ENCODE data around the gene SMAD7.

The SMAD7 gene

DNA sequence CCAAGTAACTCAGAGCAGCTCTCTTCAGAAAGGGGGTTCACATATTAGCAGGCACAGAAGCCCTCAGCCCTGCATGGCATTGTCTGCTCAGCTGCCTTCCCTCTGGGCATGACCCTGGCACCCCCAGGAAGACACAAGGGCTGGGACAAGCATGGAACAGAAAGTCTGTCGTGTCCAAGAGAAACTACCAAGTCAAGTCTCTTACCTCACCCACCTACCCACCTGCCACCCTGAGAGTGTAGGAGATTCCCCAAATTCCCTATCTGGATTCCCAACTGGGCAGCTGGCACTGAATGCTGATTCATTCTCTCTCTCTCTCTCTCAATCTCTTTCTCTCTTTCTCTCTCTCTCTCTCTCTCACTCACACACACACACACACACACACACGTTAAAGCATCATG is 21.6 kb downstream of the SMAD7 start:
- DNase-seq, result no peak

DNA sequence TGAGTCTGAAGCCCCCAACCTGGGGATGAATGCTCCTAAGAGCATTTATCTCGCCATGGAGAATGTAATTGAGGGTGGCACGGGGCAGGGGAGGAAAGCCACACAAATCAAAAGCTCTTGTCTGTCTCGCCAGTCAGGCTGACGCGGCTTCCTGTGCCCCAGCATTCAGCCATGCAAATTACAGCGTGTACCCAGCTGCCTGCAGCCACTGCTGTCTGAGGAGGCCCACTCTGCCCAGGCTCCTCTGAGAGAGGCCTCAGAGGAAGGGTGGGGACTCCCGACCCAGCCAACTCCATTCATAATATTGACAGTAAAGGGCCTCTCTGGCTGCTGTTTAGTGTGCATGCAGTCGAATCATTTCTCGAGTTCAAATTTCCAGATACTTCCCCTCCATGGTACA is 22.0 kb downstream of the SMAD7 start:
- DNase-seq, result peak; percentile 85

DNA sequence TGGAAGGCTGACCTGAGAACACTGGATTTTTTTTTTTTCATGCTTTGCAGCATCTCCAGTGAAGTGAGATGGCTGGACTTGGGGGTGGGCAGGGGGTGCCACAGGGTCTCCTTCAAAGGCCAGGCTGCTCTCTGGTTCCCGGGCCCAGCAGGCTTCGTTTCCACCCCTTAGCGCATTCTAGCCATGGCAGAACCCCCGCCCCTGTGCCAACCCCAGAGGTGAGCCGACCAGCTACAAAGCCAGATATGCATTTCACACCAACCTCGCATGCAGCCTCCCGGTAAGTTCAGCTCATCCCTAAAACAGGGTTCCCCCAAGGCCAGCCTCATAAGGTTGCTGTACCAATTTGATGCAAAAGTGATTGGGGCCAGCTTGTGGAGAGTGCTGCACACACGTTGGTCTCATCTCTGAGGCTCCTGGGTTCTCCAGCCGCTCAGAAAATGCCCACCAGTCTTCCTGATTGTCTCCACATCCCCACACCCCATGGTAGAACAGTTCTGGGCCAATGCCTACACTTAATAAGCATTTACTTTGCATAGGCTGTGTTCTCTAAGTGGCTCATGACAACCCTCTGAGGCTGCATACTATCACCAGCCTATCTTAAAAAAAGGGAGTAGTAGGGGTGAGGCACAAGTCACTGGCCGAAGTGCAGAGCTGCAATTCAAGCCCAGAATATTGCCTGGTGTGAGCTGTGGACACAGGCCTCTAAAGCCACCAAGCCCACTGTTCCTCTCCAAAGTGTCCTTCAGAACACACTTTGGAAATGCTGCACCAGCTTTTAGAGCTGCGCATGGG is 23.3 kb downstream of the SMAD7 start:
- no peak for DNase-seq

DNA sequence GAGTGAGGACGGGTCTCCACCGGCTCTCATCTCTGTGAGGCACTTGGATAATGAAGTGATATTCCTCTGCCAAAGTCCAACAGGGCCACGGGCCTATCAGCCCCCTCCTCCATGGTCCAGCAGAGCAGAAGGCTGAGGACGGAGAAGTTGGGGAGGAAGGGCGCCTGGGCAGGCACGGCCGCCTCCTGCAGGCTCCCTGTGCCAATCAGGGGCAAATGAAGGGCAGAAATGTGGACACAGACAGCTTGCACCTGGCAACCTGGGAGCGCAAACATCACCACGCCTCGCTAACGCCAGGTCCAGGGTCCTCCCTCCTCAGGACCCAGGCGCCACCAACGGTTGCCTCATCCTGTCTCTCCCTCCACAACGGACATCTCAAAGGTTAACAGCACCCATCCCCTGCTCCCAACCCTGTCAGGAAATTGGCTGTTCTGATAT is 24.3 kb downstream of the SMAD7 start:
- DNase-seq, result no peak

DNA sequence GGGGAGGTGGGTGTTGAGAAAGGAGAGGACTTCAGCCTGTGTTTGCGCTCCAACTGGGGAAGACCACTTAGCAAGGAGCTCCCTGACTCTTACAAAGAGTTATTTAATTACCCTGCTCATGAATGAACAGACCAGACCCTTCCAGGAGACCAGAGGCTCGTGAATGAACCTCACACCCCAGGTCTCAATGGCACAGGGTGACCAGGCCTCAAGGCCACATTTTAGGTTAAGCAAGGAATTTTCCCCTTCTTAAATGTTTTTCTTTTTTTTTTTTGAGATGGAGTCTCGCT is 25.3 kb downstream of the SMAD7 start:
- DNase-seq, result no peak

DNA sequence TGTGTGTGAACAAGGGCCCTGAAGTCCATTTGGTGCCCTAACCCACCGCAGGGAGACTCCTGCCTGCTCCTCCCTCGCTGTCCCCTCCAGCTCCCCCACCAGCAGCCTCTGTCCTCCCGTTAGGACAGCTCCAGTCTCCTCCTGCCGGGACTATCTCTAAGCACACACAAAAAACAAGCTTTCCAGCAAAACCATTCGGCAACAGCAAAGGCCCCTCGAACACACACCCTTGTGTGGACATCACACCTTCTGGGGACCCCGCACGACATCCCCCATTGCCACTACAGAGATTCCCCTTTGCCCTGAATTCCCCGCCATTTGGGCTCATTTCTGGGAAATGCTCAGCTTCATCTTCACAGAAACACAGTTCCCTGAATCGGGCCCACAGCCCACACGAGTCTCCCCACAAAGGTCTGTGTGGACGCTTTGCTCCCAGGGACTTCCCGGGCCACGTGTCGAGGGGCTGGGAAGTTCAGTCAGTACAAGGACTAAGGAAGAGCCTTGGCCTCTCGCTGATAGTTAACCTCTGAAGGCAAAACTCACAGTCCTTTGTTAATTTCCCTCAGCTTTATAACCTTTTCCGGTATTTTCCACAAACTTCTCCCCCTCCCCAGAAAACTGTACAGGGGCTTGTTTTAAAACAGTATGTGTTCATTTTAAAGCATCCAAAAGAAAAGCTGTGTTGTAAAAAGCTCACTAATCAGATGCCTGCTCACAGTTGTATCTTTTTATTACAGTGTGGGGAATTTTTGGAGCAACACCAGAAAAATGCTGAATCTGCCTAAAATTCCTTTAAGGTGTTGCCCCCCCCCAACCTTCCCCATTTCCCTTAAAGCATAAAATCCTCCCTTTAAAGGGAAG is 25.9 kb downstream of the SMAD7 start:
- peak; percentile 27 for DNase-seq

DNA sequence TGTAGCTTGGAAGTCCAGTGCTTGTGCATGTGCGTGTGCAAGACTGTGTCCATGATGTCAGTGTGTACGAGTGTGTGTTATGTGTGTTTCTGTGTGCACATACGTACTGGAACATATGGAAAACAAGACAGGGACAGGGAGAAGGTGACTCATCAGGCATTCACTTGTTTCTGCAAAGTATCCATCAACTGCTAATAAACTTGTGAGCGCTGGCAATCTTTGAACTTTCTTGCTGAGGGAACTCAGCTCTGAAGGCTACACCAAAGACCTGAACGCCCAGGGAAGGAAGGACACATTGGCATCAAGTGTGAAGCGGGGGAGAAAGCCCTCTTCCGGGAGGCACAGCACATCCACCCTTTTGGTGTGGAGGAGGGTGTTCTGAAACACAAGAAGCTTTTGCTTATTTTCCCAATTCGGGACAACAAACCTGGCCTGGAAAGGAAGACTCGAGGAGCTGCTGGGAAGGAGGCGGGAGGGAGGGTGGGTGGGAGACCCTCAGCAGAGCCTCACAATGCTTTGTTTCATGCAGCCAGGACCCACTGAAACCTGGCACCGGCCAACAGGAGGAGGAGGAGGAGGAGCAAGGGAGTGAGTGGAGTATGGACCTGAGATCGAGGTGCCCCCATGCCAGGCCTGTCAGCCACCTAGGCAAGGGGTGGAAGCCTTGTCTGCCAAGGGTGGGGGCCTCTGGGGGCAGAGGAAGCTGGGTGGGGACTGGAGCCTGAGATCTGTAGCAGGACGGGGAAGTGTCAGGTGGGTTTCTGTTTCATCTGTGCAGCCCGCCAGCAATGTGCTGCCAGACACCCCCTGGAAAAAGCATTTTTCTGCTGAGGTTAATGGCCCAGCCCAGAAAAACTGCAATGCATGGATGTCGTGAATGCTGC is 26.8 kb downstream of the SMAD7 start:
- DNase-seq, result peak; percentile 19

DNA sequence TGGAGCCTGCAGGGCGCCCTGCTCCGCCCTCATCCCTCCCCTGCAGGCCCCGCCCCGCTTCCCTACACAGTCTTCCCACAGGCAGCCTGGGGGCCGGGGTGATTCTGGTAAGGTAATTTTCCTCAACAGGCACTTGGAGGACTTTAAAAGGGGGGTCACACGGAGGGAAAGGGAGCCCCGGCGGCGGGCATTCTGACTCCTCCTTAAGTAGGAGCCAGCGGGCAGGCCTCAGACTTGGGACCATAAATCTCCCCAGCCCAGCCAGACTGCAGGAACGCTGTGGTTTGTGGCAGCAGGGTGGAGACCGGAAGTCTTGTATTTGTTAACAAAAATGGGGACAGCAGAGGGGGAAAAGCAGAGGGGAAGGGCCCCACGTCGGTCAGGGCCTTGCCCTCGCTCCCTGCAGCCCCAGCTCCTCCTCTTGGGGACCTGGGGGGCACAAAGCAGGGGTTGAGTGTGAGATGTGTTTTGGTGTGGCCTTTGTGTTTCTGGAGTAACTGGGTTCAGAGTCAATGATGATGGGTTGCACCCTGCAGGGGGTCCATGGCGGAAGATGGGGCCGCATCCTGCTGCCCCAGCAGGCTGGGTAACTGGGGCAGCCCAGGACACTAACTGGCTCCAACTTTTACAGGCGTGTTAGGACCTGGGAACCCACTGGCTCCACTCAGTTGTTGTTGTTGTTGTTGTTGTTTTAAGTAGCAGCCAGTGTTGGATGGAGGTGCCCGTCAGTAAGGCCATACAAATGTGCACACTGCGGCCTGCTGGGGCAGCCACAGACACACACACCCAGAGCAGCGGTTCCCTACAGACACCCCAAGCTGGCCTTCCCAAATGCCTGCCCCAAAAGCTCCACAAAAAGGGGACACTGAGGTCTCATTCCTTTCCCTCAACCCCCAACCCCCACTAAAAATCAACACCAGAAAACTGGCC is 27.7 kb downstream of the SMAD7 start:
- peak; percentile 65 for DNase-seq

DNA sequence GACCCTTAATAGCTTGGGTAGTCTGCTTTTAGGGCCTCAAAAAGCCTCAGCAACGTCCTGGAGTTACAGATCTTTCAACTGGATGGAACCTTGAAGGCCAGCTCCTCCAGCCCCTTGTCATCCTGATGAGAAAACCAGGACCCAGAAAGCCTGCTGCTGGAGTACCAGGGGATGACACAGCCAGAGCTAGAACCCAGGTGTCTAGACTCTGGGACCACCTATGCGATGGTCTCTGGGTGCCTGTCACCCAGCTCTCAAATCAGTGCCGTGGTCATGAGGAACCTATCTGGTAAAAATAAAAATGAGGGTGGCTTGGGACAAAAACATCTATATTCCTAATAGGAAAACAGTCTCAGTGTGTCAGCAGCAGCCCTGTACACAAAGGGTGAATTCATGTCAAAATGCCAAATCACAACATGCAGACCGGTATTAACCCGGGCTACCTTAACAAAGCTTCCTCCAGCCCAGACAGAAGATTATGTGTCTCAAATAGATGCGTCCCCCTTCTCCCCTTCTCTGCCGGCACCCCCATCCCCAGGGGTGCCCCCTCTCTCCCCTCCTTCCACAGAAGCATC is 28.5 kb downstream of the SMAD7 start:
- DNase-seq, result peak; percentile 18

DNA sequence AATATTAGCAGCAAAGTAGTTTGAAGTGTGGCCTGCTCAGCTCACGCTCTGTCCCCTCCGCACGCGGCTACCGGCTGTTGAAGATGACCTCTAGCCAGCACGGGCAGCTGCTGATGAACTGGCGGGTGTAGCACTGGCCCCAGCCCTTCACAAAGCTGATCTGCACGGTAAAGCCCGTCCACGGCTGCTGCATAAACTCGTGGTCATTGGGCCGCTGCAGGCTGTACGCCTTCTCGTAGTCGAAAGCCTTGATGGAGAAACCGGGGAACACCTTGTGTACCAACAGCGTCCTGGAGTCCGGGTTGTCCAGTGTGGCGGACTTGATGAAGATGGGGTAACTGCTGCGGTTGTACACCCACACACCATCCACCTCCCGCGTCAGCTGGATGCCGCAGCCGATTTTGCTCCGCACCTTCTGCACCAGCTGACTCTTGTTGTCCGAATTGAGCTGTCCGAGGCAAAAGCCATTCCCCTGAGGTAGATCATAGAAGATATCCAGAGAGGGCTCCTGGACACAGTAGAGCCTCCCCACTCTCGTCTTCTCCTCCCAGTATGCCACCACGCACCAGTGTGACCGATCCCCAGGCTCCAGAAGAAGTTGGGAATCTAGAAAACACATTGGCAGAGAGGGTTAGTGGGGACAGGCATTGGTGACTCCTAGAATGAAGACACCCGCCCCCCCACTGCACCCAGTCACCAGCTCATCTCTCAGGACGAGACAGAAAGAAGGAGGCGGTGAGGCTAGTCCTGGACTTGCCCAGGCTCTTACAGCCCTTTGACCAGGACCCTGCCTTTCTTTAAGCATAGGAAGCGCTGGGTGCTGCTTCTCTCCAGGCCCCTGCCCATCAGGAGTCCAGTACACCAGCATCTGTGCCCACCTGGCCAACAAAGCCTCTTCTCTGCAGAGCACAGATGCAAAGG is 29.2 kb downstream of the SMAD7 start:
- peak; percentile 57 for DNase-seq

DNA sequence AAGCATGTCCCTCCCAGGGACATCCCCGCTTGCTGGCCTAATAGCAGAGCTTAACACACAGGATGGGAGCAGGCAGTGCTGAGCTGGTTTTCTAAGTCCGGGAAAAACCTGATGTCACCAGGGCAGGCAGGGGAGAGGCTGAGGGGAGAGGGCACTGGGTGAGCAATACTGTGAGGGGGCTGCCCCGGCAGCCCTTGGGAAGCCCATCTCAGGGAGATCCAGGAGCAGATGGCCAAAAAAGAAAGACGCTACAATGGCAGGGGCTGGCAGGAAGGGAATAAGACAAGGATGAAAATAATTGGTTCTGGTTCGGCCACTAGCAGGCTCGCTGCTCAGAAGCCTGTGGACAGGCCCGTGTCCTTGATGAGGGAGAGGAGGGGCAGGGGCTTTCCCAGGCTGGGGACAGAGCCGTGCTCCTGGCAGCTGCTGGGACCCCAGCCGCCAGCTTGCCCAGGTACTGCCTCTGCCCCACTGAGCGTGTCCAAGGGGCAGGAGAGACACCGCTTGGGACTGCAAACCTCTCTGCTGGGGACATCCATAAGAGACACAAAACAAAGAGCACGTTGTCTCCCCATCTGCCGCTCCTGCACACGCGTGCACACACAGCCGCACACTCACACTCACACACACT is 30.2 kb downstream of the SMAD7 start:
- DNase-seq, result peak; percentile 34

DNA sequence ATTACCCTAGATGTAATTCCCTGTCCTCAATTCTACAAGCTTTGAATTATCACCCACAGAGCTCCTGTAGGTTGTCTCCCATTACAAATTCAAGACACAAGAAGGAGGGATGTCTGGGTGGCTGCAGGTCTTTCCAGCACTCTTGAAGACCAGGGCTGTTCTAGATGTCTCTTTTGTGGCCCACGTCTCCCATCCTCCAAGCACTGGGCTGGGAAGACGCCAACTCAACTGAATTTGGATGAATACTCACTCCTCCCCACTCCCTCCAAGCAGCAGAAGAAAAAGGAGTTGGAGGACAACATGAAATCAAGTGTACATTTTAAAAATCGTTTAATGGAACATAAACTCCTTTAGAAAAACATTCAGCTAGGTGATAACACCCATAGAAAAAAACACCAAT is 31.2 kb downstream of the SMAD7 start:
- peak; percentile 0 for DNase-seq

DNA sequence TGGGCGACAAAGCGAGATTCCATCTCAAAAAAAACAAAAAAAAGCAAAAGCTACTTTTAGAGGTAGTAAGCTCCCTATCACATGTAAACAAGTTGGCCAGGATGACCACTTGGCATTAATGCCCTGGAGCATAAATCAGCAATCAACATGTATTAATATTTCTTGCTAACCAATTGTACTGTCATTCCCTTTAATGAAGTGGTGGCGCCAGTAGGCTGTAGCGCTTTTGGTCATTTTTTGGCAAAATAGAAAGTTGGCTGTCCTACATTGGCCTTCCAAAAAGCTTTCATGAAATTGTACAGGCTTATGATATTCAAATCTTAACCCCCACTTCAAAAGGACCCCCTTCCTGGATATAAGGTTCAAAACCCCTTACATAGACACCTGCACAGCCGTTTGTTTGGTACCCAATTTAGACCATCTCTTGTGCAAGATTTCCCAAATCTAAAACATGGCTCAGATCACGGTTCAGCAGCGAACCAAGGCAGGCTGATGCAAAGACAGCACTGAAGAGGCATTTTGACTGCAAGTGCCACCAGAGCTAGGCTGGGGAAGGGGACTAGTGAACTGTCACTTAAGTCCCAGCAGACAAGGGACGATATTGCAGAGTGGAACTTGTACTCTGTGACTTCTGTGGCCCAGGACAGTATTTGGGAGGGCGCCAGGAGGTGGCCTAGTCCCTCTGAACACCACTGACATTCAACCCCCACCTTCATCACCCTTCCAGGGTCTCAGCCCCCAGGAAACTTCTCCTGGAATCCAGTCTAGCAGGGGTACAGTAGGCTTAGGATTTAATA is 31.9 kb downstream of the SMAD7 start:
- peak; percentile 4 for DNase-seq

DNA sequence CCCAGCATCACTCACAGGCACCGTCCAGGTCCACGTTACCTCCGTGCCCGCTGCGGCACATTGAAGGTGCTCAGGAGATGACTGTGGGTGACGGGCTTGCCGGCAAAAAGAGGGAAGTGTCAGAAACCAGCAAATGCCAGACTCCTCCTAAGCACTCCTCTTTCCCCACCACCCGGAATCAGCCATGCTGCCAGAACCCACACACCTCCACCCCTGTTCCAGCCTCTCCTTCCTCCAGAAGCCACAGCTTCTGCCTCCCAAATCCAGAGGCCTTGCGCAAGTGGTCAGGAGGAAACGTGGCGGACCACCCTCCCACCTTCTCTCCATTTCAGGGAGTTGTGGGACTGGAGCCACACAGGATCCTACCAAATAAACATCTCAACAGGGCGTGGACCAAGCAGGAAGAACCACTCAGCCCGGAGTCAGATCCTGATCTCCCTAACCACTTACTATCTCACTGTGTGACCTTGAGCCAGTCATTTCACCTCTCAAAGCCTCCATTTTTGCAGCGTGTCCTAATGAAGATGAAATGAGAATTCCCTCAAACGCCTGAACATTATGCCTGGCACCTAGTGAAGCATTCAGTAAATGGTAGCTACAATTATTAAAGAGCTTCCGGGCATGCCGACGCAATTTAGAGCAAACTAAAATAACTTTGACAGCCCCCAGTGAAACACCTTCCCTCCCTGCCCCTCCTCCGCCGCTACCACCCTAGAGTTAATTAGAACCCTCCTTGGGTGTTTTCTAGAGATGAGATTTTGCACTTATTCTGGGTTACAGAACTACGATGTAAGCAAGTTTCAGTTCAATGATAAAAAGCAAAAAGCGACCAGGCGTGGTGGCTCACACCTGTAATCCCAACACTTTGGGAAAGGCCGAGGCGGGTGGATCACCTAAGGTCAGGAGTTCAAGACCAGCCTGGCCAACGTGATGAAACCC is 32.9 kb downstream of the SMAD7 start:
- peak; percentile 3 for DNase-seq

DNA sequence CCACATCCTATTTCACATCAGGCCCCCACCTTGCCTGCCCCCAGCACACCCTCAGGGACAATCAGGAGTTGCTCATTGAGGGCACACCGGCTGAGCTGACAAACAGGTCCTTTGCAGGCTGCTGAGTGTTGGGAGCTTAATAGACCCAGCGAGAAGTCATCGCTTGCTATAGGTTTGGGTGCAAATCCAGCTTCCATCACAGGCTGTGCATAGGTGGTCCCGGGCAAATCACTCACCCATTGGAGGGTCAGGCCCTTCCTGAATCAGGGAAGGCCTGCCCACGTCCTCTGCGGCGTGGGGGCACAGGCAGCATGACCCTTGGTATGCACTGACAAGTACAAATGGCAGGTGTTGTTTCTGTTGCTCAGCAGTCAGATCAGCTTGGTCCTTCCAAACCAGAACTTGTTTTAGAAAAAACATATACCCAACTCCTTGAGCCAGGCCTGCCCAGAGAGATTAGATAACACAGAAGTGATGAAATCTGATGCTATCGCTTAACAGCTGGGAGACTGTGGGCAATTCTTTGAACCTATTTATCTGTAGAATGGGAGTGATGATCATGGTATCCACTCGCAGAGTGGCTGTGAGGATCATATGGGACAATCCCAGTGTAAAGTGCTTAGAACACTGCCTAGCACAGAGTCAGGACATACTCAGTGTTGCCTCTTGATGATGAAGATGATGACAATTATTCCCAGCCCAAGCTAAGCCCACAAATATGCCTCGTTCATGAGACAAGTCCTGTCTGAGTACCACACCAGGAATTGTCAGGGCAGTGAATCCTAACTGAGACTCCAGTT is 34.9 kb downstream of the SMAD7 start:
- peak; percentile 6 for DNase-seq

DNA sequence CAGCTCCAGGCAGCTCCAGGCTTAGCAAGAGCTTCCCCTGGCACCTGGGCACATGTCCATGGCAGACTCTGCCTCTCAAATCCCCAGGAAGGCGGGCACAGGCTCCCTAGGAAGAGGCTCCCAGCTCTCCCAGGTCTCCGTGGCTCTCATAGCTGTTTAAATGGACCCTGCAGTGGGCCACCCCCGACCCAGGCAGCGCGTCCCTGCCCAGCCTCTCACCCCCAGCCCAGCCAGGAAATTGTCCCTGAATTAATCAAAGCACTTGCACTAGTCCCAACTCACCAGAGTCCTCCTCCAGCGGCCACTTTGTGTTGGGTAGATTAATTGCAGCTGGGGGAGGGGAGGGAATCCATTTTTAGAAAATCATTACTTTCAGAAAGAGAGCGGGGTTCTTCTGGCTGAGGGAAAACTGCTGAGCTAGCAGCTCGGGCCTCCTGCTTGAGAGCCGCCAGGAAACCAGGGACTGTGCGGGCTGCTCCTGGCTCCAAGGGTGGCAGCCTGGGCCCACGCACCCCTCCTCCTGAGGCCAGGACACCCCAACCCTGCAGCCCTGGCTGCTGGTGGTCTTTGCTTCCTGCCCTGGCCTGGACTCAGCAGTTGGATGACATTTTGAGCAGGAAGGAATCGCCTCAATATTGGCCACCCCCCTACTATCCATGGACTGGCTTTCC is 36.0 kb downstream of the SMAD7 start:
- peak; percentile 73 for DNase-seq

DNA sequence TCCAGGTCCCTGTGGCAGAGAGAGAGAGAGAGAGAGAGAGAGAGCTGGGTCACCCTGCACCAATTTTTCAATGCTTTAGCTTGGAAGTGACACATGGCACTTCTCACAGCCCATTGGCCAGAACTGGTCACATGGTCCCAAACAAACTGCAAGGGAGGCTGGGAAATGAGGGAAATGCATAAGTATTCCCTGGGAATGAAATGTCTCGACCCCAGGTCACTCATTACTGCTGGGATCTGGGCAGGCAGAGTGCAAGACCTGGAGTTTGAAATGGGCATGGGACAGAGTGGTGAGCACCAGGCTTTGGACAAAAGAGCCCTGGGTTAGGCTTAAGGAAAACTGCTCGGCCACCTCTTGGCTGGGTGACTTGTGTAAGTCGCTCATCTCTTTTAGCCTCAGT is 37.0 kb downstream of the SMAD7 start:
- peak; percentile 14 for DNase-seq
